ENCODE data around the gene LAMA4.

DNA sequence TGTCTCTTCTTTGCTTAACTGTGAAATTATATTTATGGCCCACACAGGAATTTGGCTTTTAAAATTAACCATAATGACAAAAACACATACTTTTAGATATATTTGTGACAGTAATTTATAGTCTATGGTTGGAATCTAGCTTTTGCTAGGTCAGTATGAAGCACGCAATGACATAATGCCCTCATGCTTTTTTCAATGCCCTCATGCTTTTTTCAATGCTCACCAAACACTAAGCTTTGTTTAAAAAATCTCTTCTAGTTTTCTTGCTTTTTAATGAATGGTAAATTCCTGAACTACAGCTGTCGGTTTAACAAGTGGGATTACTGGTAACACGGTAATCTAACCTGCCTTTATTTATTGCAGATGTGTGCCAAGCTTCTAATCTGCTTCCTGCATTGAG is 187.8 kb downstream of the LAMA4 start:
- TF ChIP-seq, protein P1, sequence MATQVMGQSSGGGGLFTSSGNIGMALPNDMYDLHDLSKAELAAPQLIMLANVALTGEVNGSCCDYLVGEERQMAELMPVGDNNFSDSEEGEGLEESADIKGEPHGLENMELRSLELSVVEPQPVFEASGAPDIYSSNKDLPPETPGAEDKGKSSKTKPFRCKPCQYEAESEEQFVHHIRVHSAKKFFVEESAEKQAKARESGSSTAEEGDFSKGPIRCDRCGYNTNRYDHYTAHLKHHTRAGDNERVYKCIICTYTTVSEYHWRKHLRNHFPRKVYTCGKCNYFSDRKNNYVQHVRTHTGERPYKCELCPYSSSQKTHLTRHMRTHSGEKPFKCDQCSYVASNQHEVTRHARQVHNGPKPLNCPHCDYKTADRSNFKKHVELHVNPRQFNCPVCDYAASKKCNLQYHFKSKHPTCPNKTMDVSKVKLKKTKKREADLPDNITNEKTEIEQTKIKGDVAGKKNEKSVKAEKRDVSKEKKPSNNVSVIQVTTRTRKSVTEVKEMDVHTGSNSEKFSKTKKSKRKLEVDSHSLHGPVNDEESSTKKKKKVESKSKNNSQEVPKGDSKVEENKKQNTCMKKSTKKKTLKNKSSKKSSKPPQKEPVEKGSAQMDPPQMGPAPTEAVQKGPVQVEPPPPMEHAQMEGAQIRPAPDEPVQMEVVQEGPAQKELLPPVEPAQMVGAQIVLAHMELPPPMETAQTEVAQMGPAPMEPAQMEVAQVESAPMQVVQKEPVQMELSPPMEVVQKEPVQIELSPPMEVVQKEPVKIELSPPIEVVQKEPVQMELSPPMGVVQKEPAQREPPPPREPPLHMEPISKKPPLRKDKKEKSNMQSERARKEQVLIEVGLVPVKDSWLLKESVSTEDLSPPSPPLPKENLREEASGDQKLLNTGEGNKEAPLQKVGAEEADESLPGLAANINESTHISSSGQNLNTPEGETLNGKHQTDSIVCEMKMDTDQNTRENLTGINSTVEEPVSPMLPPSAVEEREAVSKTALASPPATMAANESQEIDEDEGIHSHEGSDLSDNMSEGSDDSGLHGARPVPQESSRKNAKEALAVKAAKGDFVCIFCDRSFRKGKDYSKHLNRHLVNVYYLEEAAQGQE (IDR thresholded peaks at IDR 0.05; ENCODE audit: low read depth): no peak
- no peak for TF ChIP-seq TAF1 (IDR thresholded peaks at IDR 0.05; ENCODE audit: low read depth)
- no peak for TF ChIP-seq EGR1 (IDR thresholded peaks at IDR 0.05)
